ENCODE results near the gene FEZ2.
A peak's percentile ranks its signal among the peaks of the same experiment; 100 is the strongest.
"Not testable (repeated sequence)": the region's sequence is repeated elsewhere in the genome, so short reads cannot be mapped to it uniquely, and the experiment has no call there.

FEZ2 gene

GRCh38 chr2:36597532-36598377, at the start of gene FEZ2:
TSS of gene FEZ2 (minus strand) at chr2:36598168. CDS start at chr2:36598142, 26 bp downstream.
- peak; percentile 66 for DNase-seq

GRCh38 chr2:36634981-36635597, 37.1 kb upstream of the FEZ2 start:
- DNase-seq, result no peak

- DNase-seq, result no peak
These were observed 35.6 kb upstream of the FEZ2 start for GRCh38 chr2:36633470-36634092.

- no peak for DNase-seq
These were observed 28.8 kb upstream of the FEZ2 start for GRCh38 chr2:36626756-36627155.

- no peak for DNase-seq
These were observed 28.1 kb upstream of the FEZ2 start for GRCh38 chr2:36626071-36626470.

- DNase-seq, result no peak
These were observed 27.3 kb upstream of the FEZ2 start for GRCh38 chr2:36625304-36625703.

- no peak for DNase-seq
These were observed 22.4 kb upstream of the FEZ2 start for GRCh38 chr2:36620321-36620720.

- DNase-seq, result peak; percentile 83
These were observed 20.4 kb upstream of the FEZ2 start for GRCh38 chr2:36618381-36618780.

- DNase-seq, result no peak
These were observed 19.0 kb upstream of the FEZ2 start for GRCh38 chr2:36616947-36617346.

- no peak for DNase-seq
These were observed 17.3 kb upstream of the FEZ2 start for GRCh38 chr2:36615222-36615621.

GRCh38 chr2:36613801-36614200, 15.8 kb upstream of the FEZ2 start:
- DNase-seq, result no peak

GRCh38 chr2:36611316-36611990, 13.5 kb upstream of the FEZ2 start:
- DNase-seq, result no peak

- DNase-seq, result no peak
These were observed 11.5 kb upstream of the FEZ2 start for GRCh38 chr2:36609507-36609906.

- no peak for DNase-seq
These were observed 10.0 kb upstream of the FEZ2 start for GRCh38 chr2:36607947-36608346.

- no peak for DNase-seq
These were observed 9.0 kb upstream of the FEZ2 start for GRCh38 chr2:36606925-36607324.

- DNase-seq, result no peak
These were observed 7.3 kb upstream of the FEZ2 start for GRCh38 chr2:36605273-36605672.

- DNase-seq, result not testable (repeated sequence)
These were observed 5.7 kb upstream of the FEZ2 start for GRCh38 chr2:36603629-36604028.

- DNase-seq, result no peak
These were observed 901 bp downstream of the FEZ2 start for GRCh38 chr2:36597003-36597531.

- no peak for DNase-seq
These were observed 1.6 kb downstream of the FEZ2 start for GRCh38 chr2:36596397-36596796.

GRCh38 chr2:36594849-36595248, 3.1 kb downstream of the FEZ2 start:
- no peak for DNase-seq

- no peak for DNase-seq
These were observed 8.7 kb downstream of the FEZ2 start for GRCh38 chr2:36589230-36589630.

- DNase-seq, result no peak
These were observed 10.4 kb downstream of the FEZ2 start for GRCh38 chr2:36587556-36587955.

GRCh38 chr2:36587101-36587500, 10.9 kb downstream of the FEZ2 start:
- no peak for DNase-seq

Measured in NCI-H2227 treated with DMSO at 0.1 percent for 48 hours (cell line).